Esophagus squamous epithelium (tissue), 5 donors: Measurements from ENCODE around the gene BOD1L1. TPM values are rescaled to one million over a fixed set of nuclear protein-coding genes. Genes with fewer than 3 reads are reported as not detected.

ENCODE experiments used
- DNase-seq: peaks from one replicate; lab custom pipeline; 2025; lab: John Stamatoyannopoulos, UW
- H3K27ac ChIP-seq, 4 donors: fragments of 200-600 bp; sonication (generic); one replicate each; pipeline ENCODE4 v1.5.1; 2016 to 2019; ENCODE audit warnings: mild to moderate bottlenecking in 1 of 4
- H3K27me3 ChIP-seq, 4 donors: fragments of 200-600 bp; sonication (generic); 1 replicate in 3 of 4; 2 replicates in 1 of 4; pipeline versions ENCODE4 v1.5.1 to v1.6.0; 2017 to 2021; ENCODE audit warnings: antibody characterized with exemption in 1 of 4
- H3K36me3 ChIP-seq, 3 donors: fragments of 200-600 bp; sonication (generic); one replicate each; pipeline ENCODE4 v1.5.1; 2016 to 2019
- H3K4me1 ChIP-seq, 3 donors: fragments of 200-600 bp; sonication (generic); one replicate each; pipeline ENCODE4 v1.5.1; 2017 to 2019
- H3K4me3 ChIP-seq, 4 donors: fragments of 200-600 bp; sonication (generic); 1 replicate in 3 of 4; 2 replicates in 1 of 4; pipeline ENCODE4 v1.5.1; 2016 to 2019; ENCODE audit warnings: mild to moderate bottlenecking in 2 of 4, moderate library complexity in 1 of 4
- H3K9me3 ChIP-seq, 3 donors: fragments of 200-600 bp; sonication (generic); one replicate each; pipeline ENCODE4 v1.5.1; 2016 to 2019
- POLR2A ChIP-seq, 4 donors: fragments of 450-650 bp; IDR thresholded peaks; one replicate each; pipeline ENCODE4 v1.6.1; 2017; ENCODE audit warnings: antibody characterized with exemption in 4 of 4, mild to moderate bottlenecking in 4 of 4, moderate library complexity in 3 of 4
- WGBS, 2 donors: methylation state at CpG; one replicate each; pipeline ENCODE4 v1.1.5; 2018; 5-methylcytosine and 5-hydroxymethylcytosine counted together
- intact Hi-C: fragments of 100-400 bp; cut with DNase I; formaldehyde crosslinking; loops from one replicate; pipeline ENCODE4 v1.15.0; 2022
- total RNA-seq, 4 donors: library from RNA; depleted of rRNA; stranded (reverse); fragments of >200 nt; gene quantifications; one replicate each; pipeline ENCODE4 v1.1.0, GENCODE V29; 2016
- TF ChIP-seq, protein P1 (sequence below), 6 experiments: fragments of 450-650 bp in 4 of 6; fragments of 200-600 bp in 2 of 6; sonication (generic) in 2 of 6; IDR thresholded peaks; one replicate each; pipeline ENCODE4 v1.5.1; 2016 to 2019; ENCODE audit warnings: antibody characterized with exemption in 6 of 6, mild to moderate bottlenecking in 4 of 6, moderate library complexity in 4 of 6
- donor health status: DM: yes; HTN: yes; CAD: no.

BOD1L1 gene
- total RNA-seq, 4 donors from 2014 or later, result 15.0 to 37.0 (median 25.6) TPM

DNA sequence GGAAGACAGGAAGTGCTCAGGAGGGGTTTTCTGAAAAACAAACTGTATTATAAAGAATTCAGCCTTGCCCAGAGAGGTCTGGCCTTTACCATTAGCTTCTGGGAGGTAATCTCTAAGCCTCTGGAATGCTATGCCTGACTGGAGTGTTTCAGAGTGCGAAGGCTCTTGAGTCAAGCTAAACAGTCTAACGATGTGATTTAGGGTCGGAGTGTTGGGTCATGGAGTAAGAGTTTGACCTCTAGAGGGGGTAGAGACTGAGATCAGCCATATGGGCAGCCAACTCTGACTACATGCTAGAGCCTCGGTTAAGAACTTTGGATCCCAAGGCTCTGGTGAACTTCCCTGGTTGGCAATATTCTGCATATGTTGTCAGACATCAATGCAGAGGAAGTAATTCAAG lies 15.0 kb downstream of the BOD1L1 start:
- intact Hi-C loops, result no loop called here
- Histone ChIP-seq H3K9me3 (no peaks in the 10 kb centered on the region), H3K4me3 (no peak overlapping the region), H3K27ac (no peak overlapping the region), H3K4me1 (no peaks in the 10 kb centered on the region), H3K27me3 (no peaks in the 10 kb centered on the region), H3K36me3 (peaks cover 0 to 100% (median 21%) of the 10 kb centered on the region in 3 donors)
- 89 to 95% methylated on average over 4 of the region's 4 CpGs for WGBS, 2 donors
- TF ChIP-seq, protein P1, sequence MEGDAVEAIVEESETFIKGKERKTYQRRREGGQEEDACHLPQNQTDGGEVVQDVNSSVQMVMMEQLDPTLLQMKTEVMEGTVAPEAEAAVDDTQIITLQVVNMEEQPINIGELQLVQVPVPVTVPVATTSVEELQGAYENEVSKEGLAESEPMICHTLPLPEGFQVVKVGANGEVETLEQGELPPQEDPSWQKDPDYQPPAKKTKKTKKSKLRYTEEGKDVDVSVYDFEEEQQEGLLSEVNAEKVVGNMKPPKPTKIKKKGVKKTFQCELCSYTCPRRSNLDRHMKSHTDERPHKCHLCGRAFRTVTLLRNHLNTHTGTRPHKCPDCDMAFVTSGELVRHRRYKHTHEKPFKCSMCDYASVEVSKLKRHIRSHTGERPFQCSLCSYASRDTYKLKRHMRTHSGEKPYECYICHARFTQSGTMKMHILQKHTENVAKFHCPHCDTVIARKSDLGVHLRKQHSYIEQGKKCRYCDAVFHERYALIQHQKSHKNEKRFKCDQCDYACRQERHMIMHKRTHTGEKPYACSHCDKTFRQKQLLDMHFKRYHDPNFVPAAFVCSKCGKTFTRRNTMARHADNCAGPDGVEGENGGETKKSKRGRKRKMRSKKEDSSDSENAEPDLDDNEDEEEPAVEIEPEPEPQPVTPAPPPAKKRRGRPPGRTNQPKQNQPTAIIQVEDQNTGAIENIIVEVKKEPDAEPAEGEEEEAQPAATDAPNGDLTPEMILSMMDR (IDR thresholded peaks at IDR 0.05), result no peak
- no peak for TF ChIP-seq POLR2A (IDR thresholded peaks at IDR 0.05)
- DNase-seq, result no peak

DNA sequence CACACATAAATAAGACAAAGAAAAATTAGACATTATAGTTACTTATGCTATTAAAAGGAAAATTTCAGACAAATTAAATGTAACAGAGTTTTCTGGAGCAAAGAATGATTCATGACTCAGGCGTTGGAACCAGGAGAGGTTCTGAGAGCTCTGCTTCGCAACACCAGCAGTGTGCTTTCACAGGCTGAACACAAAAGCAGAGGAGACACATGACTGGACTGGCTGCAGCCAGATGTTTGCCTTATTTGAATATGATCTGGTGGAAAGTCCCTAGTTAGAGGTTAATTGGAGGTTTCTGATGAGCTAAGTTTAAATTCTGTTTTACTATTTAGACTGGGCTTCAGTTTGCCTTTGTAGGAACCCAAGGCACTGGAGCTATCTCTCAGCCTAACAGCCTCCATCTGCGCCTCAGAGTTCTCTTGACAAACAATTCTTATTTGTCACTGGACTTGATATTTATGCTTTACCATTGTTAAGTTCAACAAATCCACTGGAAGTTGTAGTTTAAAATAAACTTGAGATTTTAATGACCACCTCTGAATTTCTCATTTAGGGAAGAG lies 16.2 kb downstream of the BOD1L1 start:
- Histone ChIP-seq H3K36me3 (peaks cover 0 to 100% (median 23%) of the 10 kb centered on the region in 3 donors), H3K4me1 (no peaks in the 10 kb centered on the region), H3K4me3 (no peak overlapping the region), H3K27me3 (no peaks in the 10 kb centered on the region), H3K9me3 (no peaks in the 10 kb centered on the region), H3K27ac (no peak overlapping the region)
- intact Hi-C loops, result no loop called here
- 25 to 49% methylated on average over 3 of the region's 3 CpGs for WGBS, 2 donors
- TF ChIP-seq POLR2A (IDR thresholded peaks at IDR 0.05), result no peak
- TF ChIP-seq, protein P1 (IDR thresholded peaks at IDR 0.05), result no peak
- peak; percentile 12 for DNase-seq

DNA sequence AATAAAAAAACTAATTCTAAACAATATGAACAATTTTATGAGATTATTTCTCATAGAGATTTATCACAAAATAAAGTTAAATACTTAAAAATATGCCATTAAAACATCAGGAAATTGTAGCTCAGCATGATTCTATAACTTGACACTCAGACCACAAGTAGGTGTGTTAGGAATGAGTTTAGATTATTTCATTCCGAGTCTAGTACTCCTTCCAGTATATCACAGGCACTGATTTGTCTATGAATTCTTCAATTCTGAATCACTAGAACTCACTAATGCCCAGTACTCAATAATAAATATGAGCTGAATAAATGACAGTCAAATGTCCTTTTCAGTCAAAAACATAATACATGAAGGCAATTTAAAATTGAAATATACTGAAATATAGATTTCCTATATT lies 22.2 kb downstream of the BOD1L1 start:
- no peak for DNase-seq
- no peaks in the 10 kb centered on the region for H3K27me3 ChIP-seq
- WGBS, 2 donors, result 77 to 78% methylated on average over 1 of the region's 1 CpG
- no peak overlapping the region for H3K27ac ChIP-seq
- H3K4me1 ChIP-seq, result peaks cover 0 to 8% (median 0%) of the 10 kb centered on the region in 3 donors
- no peaks in the 10 kb centered on the region for H3K9me3 ChIP-seq
- TF ChIP-seq POLR2A (IDR thresholded peaks at IDR 0.05), result no peak
- TF ChIP-seq, protein P1 (IDR thresholded peaks at IDR 0.05), result no peak
- intact Hi-C loops, result no loop called here
- no peak overlapping the region for H3K4me3 ChIP-seq
- H3K36me3 ChIP-seq, result peaks cover 0 to 100% (median 21%) of the 10 kb centered on the region in 3 donors

DNA sequence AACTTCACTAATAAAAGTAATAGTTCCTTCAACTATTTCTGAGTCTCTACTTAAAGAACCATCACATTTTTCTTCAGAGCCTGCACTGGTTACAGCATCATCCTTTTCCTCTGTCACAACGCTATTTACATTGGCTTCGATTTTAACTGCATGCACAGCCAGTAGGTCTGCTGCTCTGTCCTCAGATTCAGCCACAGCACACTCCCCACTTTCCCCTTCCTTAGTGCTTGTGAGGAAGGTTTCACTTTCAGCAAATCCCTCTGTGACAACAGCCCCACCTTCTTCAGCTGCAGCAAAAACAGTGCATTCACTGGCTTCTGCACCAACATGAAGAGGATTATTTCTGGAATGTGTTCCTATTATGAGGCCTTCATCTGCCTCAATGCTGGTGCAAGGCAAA lies 25.7 kb downstream of the BOD1L1 start:
- no peak for DNase-seq
- no peak overlapping the region for H3K4me3 ChIP-seq
- TF ChIP-seq, protein P1 (IDR thresholded peaks at IDR 0.05), result no peak
- no peak for TF ChIP-seq POLR2A (IDR thresholded peaks at IDR 0.05)
- H3K27me3 ChIP-seq, result no peaks in the 10 kb centered on the region
- H3K9me3 ChIP-seq, result no peaks in the 10 kb centered on the region
- peaks cover 0 to 96% (median 16%) of the 10 kb centered on the region in 3 donors for H3K36me3 ChIP-seq
- 54 to 60% methylated on average over 2 of the region's 2 CpGs for WGBS, 2 donors
- H3K4me1 ChIP-seq, result peaks cover 0 to 8% (median 0%) of the 10 kb centered on the region in 3 donors
- H3K27ac ChIP-seq, result no peak overlapping the region
- intact Hi-C loops, result no loop called here

DNA sequence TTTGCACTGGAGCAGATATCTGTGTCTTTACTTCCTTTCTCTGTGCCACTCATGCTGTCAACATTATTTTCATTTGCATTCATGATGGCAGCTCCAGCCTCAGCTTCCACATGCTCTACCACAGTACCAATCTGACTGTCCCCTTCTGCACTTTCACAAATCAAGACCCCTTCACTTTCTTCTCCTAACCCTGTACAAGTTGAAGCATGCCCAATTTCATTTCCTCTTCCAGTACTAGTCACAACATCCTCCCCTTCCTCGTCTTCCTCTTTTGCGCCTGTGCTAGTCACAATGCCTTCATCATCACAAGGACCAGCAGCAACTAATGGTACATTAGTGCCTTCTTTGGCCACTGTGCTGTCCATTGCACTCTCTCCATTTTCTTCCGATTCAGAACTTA lies 26.5 kb downstream of the BOD1L1 start:
- Histone ChIP-seq H3K4me1 (peaks cover 0 to 8% (median 0%) of the 10 kb centered on the region in 3 donors), H3K27ac (no peak overlapping the region), H3K27me3 (no peaks in the 10 kb centered on the region), H3K4me3 (no peak overlapping the region), H3K9me3 (no peaks in the 10 kb centered on the region), H3K36me3 (peaks cover 8 to 96% (median 16%) of the 10 kb centered on the region in 3 donors)
- no peak for TF ChIP-seq POLR2A (IDR thresholded peaks at IDR 0.05)
- 81 to 91% methylated on average over 3 of the region's 3 CpGs for WGBS, 2 donors
- DNase-seq, result no peak
- intact Hi-C loops, result no loop called here
